ENCODE data around the gene RNF145.

RNF145 gene

DNA sequence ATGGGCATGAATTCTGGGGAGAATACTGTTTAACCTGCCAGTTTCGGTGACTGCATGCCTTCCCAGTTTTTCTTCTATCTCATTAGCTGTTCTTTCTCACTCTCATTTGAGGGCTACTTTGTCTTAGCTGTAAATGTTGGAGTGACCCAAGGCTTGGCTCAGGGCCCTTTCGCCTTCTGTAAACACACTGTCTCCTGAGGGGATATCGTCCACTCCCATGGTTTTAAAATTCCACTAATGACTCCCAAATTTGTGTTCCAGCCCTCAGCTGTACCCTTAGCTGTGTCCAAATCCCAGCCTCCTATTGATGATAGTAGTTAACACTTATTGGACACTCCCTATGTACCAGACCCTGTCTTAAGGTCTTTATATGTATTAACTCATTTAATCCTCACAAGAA, 14.1 kb upstream of the RNF145 start:
- no peak overlapping the region for H3K27ac ChIP-seq
- TF ChIP-seq, protein P1, sequence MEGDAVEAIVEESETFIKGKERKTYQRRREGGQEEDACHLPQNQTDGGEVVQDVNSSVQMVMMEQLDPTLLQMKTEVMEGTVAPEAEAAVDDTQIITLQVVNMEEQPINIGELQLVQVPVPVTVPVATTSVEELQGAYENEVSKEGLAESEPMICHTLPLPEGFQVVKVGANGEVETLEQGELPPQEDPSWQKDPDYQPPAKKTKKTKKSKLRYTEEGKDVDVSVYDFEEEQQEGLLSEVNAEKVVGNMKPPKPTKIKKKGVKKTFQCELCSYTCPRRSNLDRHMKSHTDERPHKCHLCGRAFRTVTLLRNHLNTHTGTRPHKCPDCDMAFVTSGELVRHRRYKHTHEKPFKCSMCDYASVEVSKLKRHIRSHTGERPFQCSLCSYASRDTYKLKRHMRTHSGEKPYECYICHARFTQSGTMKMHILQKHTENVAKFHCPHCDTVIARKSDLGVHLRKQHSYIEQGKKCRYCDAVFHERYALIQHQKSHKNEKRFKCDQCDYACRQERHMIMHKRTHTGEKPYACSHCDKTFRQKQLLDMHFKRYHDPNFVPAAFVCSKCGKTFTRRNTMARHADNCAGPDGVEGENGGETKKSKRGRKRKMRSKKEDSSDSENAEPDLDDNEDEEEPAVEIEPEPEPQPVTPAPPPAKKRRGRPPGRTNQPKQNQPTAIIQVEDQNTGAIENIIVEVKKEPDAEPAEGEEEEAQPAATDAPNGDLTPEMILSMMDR (IDR thresholded peaks at IDR 0.05): no peak
- H2AFZ ChIP-seq: no peak overlapping the region
- no peaks in the 10 kb centered on the region for H3K27me3 ChIP-seq (ENCODE audit: control insufficient read depth, insufficient read depth, low read length)
- no peaks in the 10 kb centered on the region for H3K9me3 ChIP-seq (ENCODE audit: control insufficient read depth, low read length)
- no peak overlapping the region for H3K4me2 ChIP-seq (ENCODE audit: low read length)
- no peak overlapping the region for H3K9ac ChIP-seq
- no peak overlapping the region for H3K4me3 ChIP-seq (ENCODE audit: low read depth, low read length)
- no peaks in the 10 kb centered on the region for H3K36me3 ChIP-seq (ENCODE audit: control insufficient read depth, insufficient read depth, low read length)
- H3K79me2 ChIP-seq: no peaks in the 10 kb centered on the region
- H3K4me1 ChIP-seq: no peaks in the 10 kb centered on the region

DNA sequence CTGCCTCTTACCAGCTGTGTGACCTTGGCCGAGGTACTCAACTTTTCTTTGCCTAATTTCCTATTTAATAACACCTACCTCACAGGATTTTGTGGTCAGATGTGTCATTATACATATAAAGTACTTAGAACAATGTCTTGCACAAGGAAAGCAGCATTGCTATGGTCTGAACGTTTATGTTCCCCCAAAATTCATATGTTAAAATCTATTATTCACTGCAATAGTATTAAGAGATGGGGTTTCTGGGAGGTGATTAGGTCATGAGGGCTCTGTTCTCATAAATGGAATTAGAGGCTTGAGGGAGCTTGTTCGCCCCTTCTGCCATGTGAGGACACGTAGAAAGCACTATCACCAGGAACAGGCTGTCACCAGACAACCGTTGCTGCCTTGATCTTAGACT, 10.9 kb upstream of the RNF145 start:
- Histone ChIP-seq H3K4me3 (ENCODE audit: low read depth, low read length) (no peak overlapping the region), H3K36me3 (ENCODE audit: control insufficient read depth, insufficient read depth, low read length) (no peaks in the 10 kb centered on the region), H3K27ac (no peak overlapping the region), H3K27me3 (ENCODE audit: control insufficient read depth, insufficient read depth, low read length) (no peaks in the 10 kb centered on the region), H3K79me2 (no peaks in the 10 kb centered on the region), H3K9me3 (ENCODE audit: control insufficient read depth, low read length) (no peaks in the 10 kb centered on the region), H3K4me2 (ENCODE audit: low read length) (no peak overlapping the region), H3K4me1 (no peaks in the 10 kb centered on the region), H3K9ac (no peak overlapping the region), H2AFZ (no peak overlapping the region)
- TF ChIP-seq, protein P1 (IDR thresholded peaks at IDR 0.05): no peak

DNA sequence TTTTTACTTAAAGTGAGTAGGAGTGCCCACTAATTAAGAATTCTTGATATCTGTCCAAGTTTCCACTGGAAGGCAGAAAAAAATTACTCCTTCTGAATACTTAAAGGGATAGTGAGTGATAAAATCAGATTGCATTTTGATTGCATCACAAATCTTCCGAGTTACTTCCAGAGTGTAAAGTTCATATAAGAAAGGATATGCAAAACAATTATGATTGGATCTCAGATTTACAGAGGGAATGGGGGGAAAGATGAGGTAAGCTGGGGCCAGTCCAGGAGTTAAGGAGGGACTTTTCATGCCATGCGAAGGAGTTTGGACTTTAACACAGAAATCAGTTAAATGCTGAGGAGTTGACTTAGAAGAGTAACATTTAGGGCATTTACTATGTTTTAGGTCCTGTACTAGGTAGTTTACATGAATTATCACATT, 9.3 kb upstream of the RNF145 start:
- H3K36me3 ChIP-seq (ENCODE audit: control insufficient read depth, insufficient read depth, low read length): no peaks in the 10 kb centered on the region
- no peak overlapping the region for H3K4me3 ChIP-seq (ENCODE audit: low read depth, low read length)
- no peak overlapping the region for H3K9ac ChIP-seq

DNA sequence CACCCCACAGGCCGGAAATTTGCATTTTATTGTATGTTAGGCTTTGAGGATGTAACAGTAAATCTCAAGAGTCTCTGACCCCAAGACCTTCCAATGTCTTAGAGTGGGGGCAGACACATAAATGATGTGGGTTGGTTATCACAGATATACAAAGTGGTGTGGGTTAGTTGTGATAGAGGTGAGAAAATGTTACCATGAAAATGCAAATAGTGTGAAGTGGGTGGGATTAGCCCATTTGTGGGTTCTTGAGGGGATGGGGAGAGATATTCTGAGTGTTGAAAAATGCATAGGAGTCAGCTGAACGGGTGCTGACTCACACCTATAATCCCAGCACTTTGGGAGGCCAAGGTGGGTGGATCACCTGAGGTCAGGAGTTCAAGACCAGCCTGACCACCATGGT, 7.9 kb upstream of the RNF145 start:
- Histone ChIP-seq H3K4me3 (ENCODE audit: low read depth, low read length) (no peak overlapping the region), H3K9ac (no peak overlapping the region), H3K9me3 (ENCODE audit: control insufficient read depth, low read length) (no peaks in the 10 kb centered on the region), H3K27me3 (ENCODE audit: control insufficient read depth, insufficient read depth, low read length) (no peaks in the 10 kb centered on the region), H3K27ac (no peak overlapping the region), H3K4me2 (ENCODE audit: low read length) (no peak overlapping the region), H3K4me1 (no peaks in the 10 kb centered on the region), H3K36me3 (ENCODE audit: control insufficient read depth, insufficient read depth, low read length) (no peaks in the 10 kb centered on the region), H3K79me2 (no peaks in the 10 kb centered on the region), H2AFZ (no peak overlapping the region)
- TF ChIP-seq, protein P1 (IDR thresholded peaks at IDR 0.05): no peak

More for the DNA sequence above, 9.3 kb upstream of the RNF145 start:
- Histone ChIP-seq H3K27me3 (ENCODE audit: control insufficient read depth, insufficient read depth, low read length) (no peaks in the 10 kb centered on the region), H3K4me2 (ENCODE audit: low read length) (peak overlapping the region; percentile 39), H3K4me1 (no peaks in the 10 kb centered on the region), H3K79me2 (no peaks in the 10 kb centered on the region), H3K9me3 (ENCODE audit: control insufficient read depth, low read length) (no peaks in the 10 kb centered on the region), H3K27ac (no peak overlapping the region), H2AFZ (peak overlapping the region; percentile 7)
- TF ChIP-seq, protein P1 (IDR thresholded peaks at IDR 0.05): no peak

DNA sequence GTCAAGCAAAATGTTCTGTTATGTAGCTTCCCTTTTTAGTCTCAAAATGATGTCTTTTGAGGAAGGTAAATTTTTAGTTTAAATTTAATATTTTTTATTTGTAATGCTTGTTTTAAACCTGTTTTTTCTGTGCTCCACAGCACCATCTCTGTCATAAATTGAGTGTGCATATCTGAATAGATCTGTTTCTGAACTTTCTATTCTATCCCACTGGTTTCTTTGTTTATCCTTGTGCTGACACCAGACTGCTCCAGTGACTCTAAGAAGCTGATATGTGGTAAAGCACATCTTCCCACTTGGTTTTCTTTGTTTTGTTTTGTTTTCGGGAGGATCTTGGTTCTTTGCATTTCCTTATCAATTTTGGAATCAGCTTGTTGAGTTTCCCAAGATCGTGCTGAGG, 7.1 kb upstream of the RNF145 start:
- peak overlapping the region; percentile 54 for H2AFZ ChIP-seq
- H3K79me2 ChIP-seq: no peaks in the 10 kb centered on the region
- H3K9me3 ChIP-seq (ENCODE audit: control insufficient read depth, low read length): no peaks in the 10 kb centered on the region
- H3K9ac ChIP-seq: no peak overlapping the region
- no peak overlapping the region for H3K27ac ChIP-seq
- no peak overlapping the region for H3K4me3 ChIP-seq (ENCODE audit: low read depth, low read length)
- no peaks in the 10 kb centered on the region for H3K4me1 ChIP-seq
- TF ChIP-seq, protein P1 (IDR thresholded peaks at IDR 0.05): no peak
- H3K27me3 ChIP-seq (ENCODE audit: control insufficient read depth, insufficient read depth, low read length): no peaks in the 10 kb centered on the region
- H3K36me3 ChIP-seq (ENCODE audit: control insufficient read depth, insufficient read depth, low read length): no peaks in the 10 kb centered on the region
- H3K4me2 ChIP-seq (ENCODE audit: low read length): peak overlapping the region; percentile 31
